SH-SY5Y (cell line): ENCODE measurements around the gene CECR2.

ENCODE experiments used
- GATA2 ChIP-seq: IDR thresholded peaks from 2 replicates; pipeline ENCODE4 v1.6.1; 2011; ENCODE audit warnings: mild to moderate bottlenecking, low read depth, low read length
- GATA3 ChIP-seq: IDR thresholded peaks from 2 replicates; pipeline ENCODE4 v1.6.1; 2011; ENCODE audit warnings: low read depth, mild to moderate bottlenecking, low read length, moderate library complexity

DNA sequence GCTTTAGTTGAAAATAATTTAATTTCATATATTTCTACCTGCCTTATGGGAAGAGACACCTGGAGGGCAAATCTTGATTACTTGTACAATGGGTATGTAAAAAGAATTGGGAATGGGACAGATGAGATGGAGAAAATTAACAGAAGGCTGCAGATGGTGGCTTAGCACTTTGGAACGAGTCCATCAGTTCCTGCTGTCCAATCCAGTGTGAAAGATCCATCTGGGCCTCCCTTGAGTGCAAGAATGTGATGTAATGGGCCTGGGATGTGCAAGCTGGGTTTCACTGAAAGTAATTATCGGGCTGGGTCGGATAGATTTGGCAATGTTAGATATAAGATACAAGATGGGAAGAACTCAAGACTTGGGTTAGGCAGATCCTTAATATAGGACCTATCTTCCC lies 42.0 kb downstream of the CECR2 start:
- TF ChIP-seq GATA3: no peak
- no peak for TF ChIP-seq GATA2
